RKO (cell line): ENCODE measurements around the gene PLCB2.
A peak's percentile ranks its signal among the peaks of the same experiment; 100 is the strongest.

ENCODE experiments used
- DNase-seq: peaks from one replicate; pipeline ENCODE4 v3.0.0-alpha.2; 2016; ENCODE audit warnings: low spot score

The PLCB2 gene

GRCh38 chr15:40340038-40340739 lies 32.5 kb upstream of the PLCB2 start:
- no peak for DNase-seq

GRCh38 chr15:40339621-40339945 lies 31.8 kb upstream of the PLCB2 start:
- DNase-seq, result no peak

- DNase-seq, result peak; percentile 36
Measured at GRCh38 chr15:40338921-40339620, 31.3 kb upstream of the PLCB2 start.

GRCh38 chr15:40338041-40338657 lies 30.4 kb upstream of the PLCB2 start:
- peak; percentile 84 for DNase-seq

GRCh38 chr15:40337597-40337996 lies 29.9 kb upstream of the PLCB2 start:
- DNase-seq, result no peak

- no peak for DNase-seq
Measured at GRCh38 chr15:40336744-40337122, 29.0 kb upstream of the PLCB2 start.

- no peak for DNase-seq
Measured at GRCh38 chr15:40335938-40336743, 28.4 kb upstream of the PLCB2 start.

- no peak for DNase-seq
Measured at GRCh38 chr15:40334941-40335795, 27.4 kb upstream of the PLCB2 start.

GRCh38 chr15:40334541-40334940 lies 26.8 kb upstream of the PLCB2 start:
- DNase-seq, result no peak

- no peak for DNase-seq
Measured at GRCh38 chr15:40333922-40334492, 26.3 kb upstream of the PLCB2 start.

- DNase-seq, result no peak
Measured at GRCh38 chr15:40332113-40332781, 24.5 kb upstream of the PLCB2 start.

- DNase-seq, result no peak
Measured at GRCh38 chr15:40331637-40332036, 23.9 kb upstream of the PLCB2 start.

GRCh38 chr15:40331026-40331425 lies 23.3 kb upstream of the PLCB2 start:
- no peak for DNase-seq

GRCh38 chr15:40330368-40330836 lies 22.7 kb upstream of the PLCB2 start:
- no peak for DNase-seq

- DNase-seq, result no peak
Measured at GRCh38 chr15:40329804-40330203, 22.1 kb upstream of the PLCB2 start.

- no peak for DNase-seq
Measured at GRCh38 chr15:40328751-40329150, 21.0 kb upstream of the PLCB2 start.

GRCh38 chr15:40328176-40328575 lies 20.4 kb upstream of the PLCB2 start:
- no peak for DNase-seq

- DNase-seq, result no peak
Measured at GRCh38 chr15:40327457-40327856, 19.7 kb upstream of the PLCB2 start.

GRCh38 chr15:40325700-40326099 lies 18.0 kb upstream of the PLCB2 start:
- DNase-seq, result no peak

GRCh38 chr15:40325188-40325587 lies 17.5 kb upstream of the PLCB2 start:
- no peak for DNase-seq
